Left ventricle myocardium superior (tissue), 1 donor: Measurements from ENCODE around the gene CCDC24. TPM values are rescaled to one million over a fixed set of nuclear protein-coding genes. Genes with fewer than 3 reads are reported as not detected.

Source experiments
- ATAC-seq: fragments of 200-7000 bp; cut with Tn5 transposase; one replicate; pipeline ENCODE4 v1.9.1; 2020; ENCODE audit warnings: mild to moderate bottlenecking, moderate library complexity
- DNase-seq: peaks from one replicate; pipeline ENCODE4 v3.0.0-alpha.2; 2020
- intact Hi-C: fragments of 100-400 bp; cut with micrococcal nuclease; formaldehyde crosslinking; loops from one replicate; pipeline ENCODE4 v1.11.0; 2022
- total RNA-seq: library from RNA; stranded (reverse); fragmentation: NEBNext Ultra II Directional; extraction: Animal tissue kit (Norgen Biotek cat#: 25700); gene quantifications from one replicate; pipeline ENCODE4 v1.2.1, GENCODE V29; 2021
- donor health status: DM: no; HTN: yes; CAD: no; lungs with severe emphysema.

The CCDC24 gene
- total RNA-seq, 1 donor from 2014 or later, result 1.0 TPM

DNA sequence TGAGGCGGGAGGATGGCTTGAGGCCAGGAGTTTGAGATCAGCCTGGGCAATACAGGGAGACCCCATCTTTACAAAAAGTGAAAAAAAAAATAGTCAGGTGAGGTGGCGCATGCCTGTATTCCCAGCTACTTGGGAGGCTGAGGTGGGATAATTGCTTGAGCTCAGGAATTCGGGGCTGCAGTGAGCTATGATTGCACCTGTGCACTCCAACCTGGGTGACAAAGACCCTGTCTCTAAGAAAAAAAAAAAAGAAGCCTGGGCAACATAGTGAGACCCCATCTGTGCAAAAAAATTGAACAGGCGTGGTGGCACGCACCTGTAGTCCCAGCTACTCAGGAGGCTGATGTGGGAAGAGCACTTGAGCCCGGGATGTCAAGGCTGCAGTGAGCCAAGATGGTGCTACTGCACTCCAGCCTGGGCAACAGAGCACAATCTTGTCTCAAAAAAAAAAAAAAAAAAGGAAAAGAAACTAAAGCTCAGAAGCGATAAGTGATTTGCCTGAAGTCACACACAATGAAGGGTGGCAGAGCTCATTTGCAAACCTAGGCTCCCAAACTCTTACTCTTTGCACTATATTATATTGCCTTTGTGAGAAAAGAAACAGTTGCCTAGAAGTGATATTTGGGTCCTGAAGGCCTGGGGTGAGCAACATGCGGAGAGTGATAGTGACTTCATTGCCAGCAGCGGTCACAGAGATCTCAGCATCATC lies 2.0 kb downstream of the CCDC24 start:
- DNase-seq, result no peak
- intact Hi-C loops, result no loop called here

GRCh38 chr1:43994071-43994470 lies 2.7 kb downstream of the CCDC24 start:
- intact Hi-C loops, result no loop called here
- ATAC-seq (no peak), DNase-seq (no peak)

More for the DNA sequence above, 2.0 kb downstream of the CCDC24 start:
- ATAC-seq, result no peak

GRCh38 chr1:43994794-43995790 lies 3.7 kb downstream of the CCDC24 start:
- DNase-seq (no peak), ATAC-seq (no peak)
- intact Hi-C loops, result no loop called here

- no peak for DNase-seq
- ATAC-seq, result no peak
- intact Hi-C loops, result no loop called here
Measured at GRCh38 chr1:43995984-43996732, 4.8 kb downstream of the CCDC24 start.

- DNase-seq (no peak), ATAC-seq (no peak)
- intact Hi-C loops, result no loop called here
Measured at GRCh38 chr1:43996733-43997115, 5.3 kb downstream of the CCDC24 start.

GRCh38 chr1:43997295-43997999 lies 6.0 kb downstream of the CCDC24 start:
- no peak for DNase-seq
- ATAC-seq, result no peak
- intact Hi-C loops, result no loop called here

DNA sequence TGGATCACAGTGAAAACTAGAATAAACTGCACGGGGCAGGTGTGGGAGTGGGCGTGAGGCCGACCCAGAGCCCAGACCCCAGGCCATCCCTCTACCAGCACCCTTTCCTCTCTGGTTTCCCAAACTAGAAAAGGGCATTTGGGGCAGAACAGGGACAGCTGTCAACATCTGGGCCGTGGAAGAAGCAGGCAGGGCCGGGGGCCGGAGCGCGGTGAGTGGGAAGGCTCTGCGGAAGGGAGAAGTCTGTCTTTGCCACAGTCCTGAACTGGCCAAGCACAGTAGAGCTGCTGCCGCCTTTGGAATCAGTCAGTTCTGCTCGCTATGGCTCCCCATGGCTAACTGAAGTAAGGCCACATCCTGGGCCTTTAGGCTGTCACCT lies 6.6 kb downstream of the CCDC24 start:
- no peak for DNase-seq
- intact Hi-C loops, result no loop called here
- no peak for ATAC-seq

DNA sequence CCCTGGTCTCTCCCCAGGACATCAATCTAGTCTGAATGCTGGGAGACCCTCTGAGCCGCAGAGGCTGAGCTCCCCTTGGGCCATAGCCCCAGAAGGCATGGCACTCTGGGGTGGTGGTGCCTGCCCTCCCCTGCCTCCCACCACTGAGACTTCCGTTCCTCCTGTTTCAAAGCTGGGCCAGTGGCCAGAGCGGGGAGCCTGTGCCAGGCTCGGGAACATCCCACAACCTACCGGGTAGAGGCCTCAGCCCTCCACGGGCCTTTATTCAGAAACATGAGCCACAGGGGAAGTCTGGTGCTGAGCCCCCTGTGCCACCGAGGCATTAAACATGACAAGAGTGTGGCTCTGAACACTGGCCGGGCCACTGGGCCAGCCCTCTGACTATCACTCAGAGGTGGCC lies 8.1 kb downstream of the CCDC24 start:
- intact Hi-C loops, result no loop called here

GRCh38 chr1:44000122-44000665 lies 8.8 kb downstream of the CCDC24 start:
- intact Hi-C loops, result no loop called here
- DNase-seq (no peak), ATAC-seq (no peak)

More for the DNA sequence above, 8.1 kb downstream of the CCDC24 start:
- DNase-seq (no peak), ATAC-seq (no peak)

GRCh38 chr1:44002165-44002564 lies 10.8 kb downstream of the CCDC24 start:
- intact Hi-C loops, result no loop called here
- ATAC-seq, result no peak
- DNase-seq, result no peak

DNA sequence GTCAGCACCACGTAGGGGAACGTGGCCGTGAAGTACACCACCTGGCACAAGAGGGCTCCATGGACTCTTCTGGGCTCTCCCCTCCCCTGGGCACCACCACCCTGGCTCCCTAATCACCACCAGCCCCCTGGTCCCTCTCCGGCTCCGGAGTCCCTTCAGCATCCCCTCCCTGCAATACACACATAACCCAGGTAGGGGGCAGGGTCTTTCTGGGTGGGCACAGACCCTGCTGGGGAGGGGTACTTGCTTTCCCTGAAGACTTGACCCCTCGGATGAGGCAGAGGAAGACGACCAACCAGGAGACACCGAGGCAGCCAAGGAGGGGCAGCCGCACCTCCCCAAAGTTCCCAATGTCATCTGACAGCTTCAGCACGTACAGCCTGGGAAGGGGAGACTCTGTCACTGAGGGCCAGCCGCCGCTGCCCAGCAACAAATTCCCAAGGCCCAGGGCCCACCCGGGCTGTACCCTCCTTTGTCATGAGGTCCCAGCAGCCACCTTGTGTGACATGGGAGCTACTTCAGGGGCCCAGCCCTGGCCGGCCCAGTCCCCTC lies 11.3 kb downstream of the CCDC24 start:
- no peak for ATAC-seq
- intact Hi-C loops, result no loop called here
- no peak for DNase-seq

DNA sequence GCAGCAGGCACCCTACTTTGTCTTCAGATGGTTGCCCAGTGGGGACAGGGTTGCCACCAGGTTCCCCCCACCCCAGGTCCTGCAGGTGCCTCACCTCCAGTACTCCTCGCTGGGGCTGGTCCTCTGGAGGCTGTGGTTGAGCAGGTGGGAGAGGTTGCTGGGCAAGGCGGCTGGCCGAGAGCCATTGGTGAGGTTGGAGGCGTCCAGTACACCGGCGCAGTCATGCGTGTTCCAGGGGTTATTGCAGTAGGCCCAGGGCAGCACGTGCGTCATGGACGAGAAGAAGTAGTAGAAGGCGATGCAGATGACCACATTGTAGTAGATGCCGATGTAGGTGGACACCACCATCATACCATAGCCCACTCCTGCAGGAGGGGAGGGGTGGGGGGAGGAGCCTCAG lies 16.9 kb downstream of the CCDC24 start:
- ATAC-seq (no peak), DNase-seq (no peak)
- intact Hi-C loops, result no loop called here

- intact Hi-C loops, result no loop called here
- ATAC-seq, result no peak
- no peak for DNase-seq
Measured at GRCh38 chr1:44010935-44011471, 19.6 kb downstream of the CCDC24 start.

DNA sequence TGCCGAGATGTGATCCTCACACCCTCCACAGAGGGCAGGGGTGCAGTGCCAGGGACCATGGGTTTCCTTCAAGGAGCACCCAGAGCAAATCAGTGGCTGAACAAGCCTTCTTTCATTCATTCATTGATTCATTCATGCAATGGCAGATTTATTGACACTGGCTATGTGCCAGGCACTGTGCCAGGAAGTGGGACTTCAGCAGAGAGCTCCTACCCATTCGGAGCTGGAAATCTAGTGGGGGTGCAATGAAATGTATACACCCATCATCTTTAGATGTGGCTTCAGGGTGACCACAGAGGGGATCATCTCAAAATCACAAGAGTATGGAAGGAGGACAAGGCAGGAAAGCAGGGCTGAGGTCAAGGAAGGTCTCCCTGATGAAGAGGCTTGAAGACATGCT lies 21.0 kb downstream of the CCDC24 start:
- no peak for DNase-seq
- no peak for ATAC-seq
- intact Hi-C loops, result no loop called here

DNA sequence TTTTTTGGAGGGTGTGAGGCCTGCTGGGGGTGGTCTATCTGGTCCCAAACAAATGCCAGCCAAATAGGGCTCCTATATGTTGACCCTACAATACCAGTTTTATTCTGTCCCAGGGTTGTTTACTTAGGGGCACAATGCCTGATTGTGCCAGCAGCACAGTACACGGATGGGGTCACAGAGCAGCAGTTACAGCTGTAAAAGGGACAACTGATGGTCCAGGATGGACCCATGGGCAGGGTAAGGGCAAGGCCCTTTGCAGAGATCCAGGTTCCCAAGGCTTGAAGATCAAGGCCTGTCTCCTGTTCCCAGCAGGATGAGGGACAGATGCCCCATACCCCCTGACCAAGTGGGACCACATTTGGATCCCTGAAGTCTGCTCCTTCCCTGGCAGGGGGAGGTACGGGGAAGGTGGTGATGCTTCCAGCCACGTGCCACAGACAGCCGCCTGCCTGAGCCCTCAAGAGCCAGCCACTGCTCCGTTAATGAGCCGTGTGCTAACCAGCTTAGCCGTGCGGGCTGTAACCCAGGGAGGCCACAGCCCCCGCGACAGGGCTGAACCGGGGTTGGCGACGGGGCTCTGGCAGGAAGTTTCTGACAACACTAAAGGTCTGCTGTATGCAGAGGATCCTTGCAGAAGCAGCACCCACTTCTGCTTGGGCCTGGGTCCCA lies 21.7 kb downstream of the CCDC24 start:
- DNase-seq (no peak), ATAC-seq (no peak)
- intact Hi-C loops, result no loop called here

GRCh38 chr1:44013949-44014348 lies 22.6 kb downstream of the CCDC24 start:
- intact Hi-C loops, result no loop called here
- DNase-seq (no peak), ATAC-seq (no peak)

- DNase-seq, result no peak
- intact Hi-C loops, result no loop called here
- ATAC-seq, result no peak
Measured at GRCh38 chr1:44014365-44015104, 23.1 kb downstream of the CCDC24 start.
